DND-41 (cell line): ENCODE measurements around the gene TEX22.

ENCODE experiments used
- ATAC-seq: fragments of 200-7000 bp; cut with Tn5 transposase; 3 replicates; pipeline ENCODE4 v1.9.1; 2021; ENCODE audit warnings: low read depth; ENCODE audit not compliant: insufficient read depth
- DNase-seq: peaks from one replicate; pipeline ENCODE4 v3.0.0-alpha.2; 2020
- H2AFZ ChIP-seq: 2 replicates; pipeline ENCODE4 v1.6.0; 2012; ENCODE audit warnings: low read depth, low read length
- H3K27ac ChIP-seq: 2 replicates; pipeline ENCODE4 v1.5.1; 2012; ENCODE audit warnings: low read length, inconsistent platforms
- H3K27me3 ChIP-seq: fragments of 200-600 bp; sonication (generic); 2 replicates; pipeline ENCODE4 v1.6.0; 2012; ENCODE audit warnings: low read length, mild to moderate bottlenecking, inconsistent platforms; ENCODE audit not compliant: insufficient read depth, poor library complexity
- H3K36me3 ChIP-seq: 2 replicates; pipeline ENCODE4 v1.5.1; 2012; ENCODE audit warnings: low read length, inconsistent platforms; ENCODE audit not compliant: insufficient read depth
- H3K4me1 ChIP-seq: 2 replicates; pipeline ENCODE4 v1.5.1; 2012; ENCODE audit warnings: mild to moderate bottlenecking, low read length; ENCODE audit not compliant: insufficient read depth
- H3K4me2 ChIP-seq: 2 replicates; pipeline ENCODE4 v1.6.0; 2012; ENCODE audit warnings: mild to moderate bottlenecking, moderate library complexity, low read length, inconsistent platforms; ENCODE audit not compliant: insufficient read depth
- H3K4me3 ChIP-seq, 2 experiments: fragments of 200-600 bp in 1 of 2; shearing (Covaris generic) in 1 of 2; 2 replicates each; pipeline ENCODE4 v1.5.1; 2012 to 2016; ENCODE audit warnings: inconsistent platforms in 2 of 2, low read length in 2 of 2, mild to moderate bottlenecking in 2 of 2, low read depth in 1 of 2, moderate library complexity in 1 of 2
- H3K79me2 ChIP-seq: 2 replicates; pipeline ENCODE4 v1.6.0; 2012; ENCODE audit warnings: low read length, inconsistent platforms; ENCODE audit not compliant: insufficient read depth
- H3K9ac ChIP-seq: 2 replicates; pipeline ENCODE4 v1.6.0; 2012; ENCODE audit warnings: low read depth, mild to moderate bottlenecking, inconsistent platforms, low read length, moderate library complexity
- H3K9me3 ChIP-seq: 2 replicates; pipeline ENCODE4 v1.5.1; 2012; ENCODE audit warnings: low read length, moderate library complexity, mild to moderate bottlenecking, inconsistent platforms; ENCODE audit not compliant: insufficient read depth, severe bottlenecking
- H4K20me1 ChIP-seq: 2 replicates; pipeline ENCODE4 v1.6.0; 2012; ENCODE audit warnings: low read length; ENCODE audit not compliant: insufficient read depth
- CTCF ChIP-seq: IDR thresholded peaks from 2 replicates; pipeline ENCODE4 v1.5.1; 2012; ENCODE audit warnings: borderline replicate concordance, low read length, moderate library complexity, mild to moderate bottlenecking; ENCODE audit not compliant: poor library complexity, severe bottlenecking; ENCODE audit errors: extremely low read depth
- EZH2 ChIP-seq: IDR thresholded peaks from 3 replicates; pipeline ENCODE4 v1.6.1; 2012; ENCODE audit warnings: borderline replicate concordance, low read depth, mild to moderate bottlenecking, moderate library complexity, low read length, inconsistent platforms; ENCODE audit not compliant: severe bottlenecking

Gene TEX22

DNA sequence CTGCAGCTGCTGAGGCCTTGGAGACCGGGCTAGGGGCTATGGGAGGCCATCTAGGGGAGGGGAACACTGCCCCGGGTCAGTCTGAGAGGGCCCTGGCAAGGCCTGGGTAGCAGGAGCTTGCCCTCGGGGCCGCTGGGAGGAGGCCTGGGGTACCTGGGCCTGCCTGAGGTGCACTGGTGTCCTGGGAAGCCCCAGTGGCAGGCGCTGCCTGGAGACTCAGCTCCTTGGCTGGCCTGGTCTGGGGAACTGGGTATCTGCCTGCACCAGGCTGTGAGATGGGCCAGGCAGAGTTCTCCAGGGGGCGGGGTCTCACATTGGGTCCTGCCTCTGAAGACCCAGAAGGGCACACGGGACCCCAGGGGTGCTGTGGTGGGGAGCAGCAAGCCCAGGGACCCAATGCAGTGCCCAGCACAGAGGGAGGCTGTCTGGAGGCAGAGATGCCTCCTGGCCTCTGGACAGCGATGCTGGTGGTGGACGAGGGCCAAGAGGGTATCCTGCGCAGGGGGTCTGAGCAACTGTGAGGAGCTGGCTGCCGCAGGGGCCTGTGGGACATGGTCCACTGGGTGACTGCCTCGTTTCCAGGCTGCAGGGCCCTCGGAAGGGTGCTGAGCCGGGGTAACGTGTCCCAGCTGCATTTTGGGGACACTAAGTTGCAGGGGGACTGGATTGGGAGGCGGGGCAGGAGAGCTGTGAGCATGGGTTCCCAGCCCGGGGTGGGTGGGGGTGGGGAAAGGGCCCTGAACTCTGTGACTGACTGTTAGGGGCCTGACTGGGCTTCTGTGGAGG lies 13.8 kb downstream of the TEX22 start:
- no peak overlapping the region for H3K9ac ChIP-seq
- no peak for ATAC-seq
- H3K9me3 ChIP-seq, result no peaks in the 10 kb centered on the region
- H3K79me2 ChIP-seq, result no peaks in the 10 kb centered on the region
- no peak overlapping the region for H3K27ac ChIP-seq
- TF ChIP-seq EZH2, result no peak
- TF ChIP-seq CTCF, result no peak
- peaks cover 19% of the 10 kb centered on the region for H3K4me1 ChIP-seq
- DNase-seq, result no peak
- H2AFZ ChIP-seq, result no peak overlapping the region
- H3K4me2 ChIP-seq, result no peak overlapping the region
- no peaks in the 10 kb centered on the region for H4K20me1 ChIP-seq
- no peak overlapping the region for H3K4me3 ChIP-seq
- no peaks in the 10 kb centered on the region for H3K27me3 ChIP-seq
- H3K36me3 ChIP-seq, result no peaks in the 10 kb centered on the region

DNA sequence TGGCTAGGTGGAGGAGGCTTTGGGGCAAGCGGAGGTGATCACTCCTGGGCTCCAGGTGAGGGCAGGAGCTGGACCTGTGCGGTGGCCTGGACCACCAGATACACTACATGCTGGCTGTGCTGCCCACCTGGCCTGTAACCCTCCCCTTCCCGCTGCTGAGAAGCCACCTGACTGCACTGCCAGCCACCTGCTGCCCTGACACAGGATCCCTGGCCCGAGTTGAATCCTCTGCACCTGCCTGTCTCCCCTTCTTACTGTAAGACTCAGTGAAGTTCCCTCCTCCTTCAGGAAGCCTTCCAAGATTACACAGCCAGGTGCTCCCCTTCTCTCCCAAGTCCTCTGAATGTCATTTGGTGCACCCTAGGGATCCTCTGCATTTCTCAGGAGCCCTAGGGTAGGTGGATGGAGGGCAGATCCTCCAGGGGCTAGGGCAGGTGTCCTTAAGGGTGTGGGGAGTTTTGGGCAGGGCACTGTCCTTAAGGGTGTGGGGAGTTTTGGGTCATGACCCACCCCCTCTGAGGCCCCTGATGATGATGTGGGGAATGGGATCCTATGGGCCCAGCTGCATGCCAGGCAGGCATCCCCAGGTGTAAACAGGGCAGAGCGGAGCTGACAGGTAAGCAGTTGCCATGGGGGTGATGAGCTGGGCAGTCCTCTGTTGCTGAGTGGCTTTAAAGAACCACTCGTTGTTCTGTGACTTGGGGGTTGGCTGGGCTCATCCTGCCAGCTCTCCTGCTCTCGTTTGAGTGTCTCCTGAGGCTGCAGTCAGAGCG lies 14.6 kb downstream of the TEX22 start:
- Histone ChIP-seq H3K4me1 (peaks cover 21% of the 10 kb centered on the region), H3K27ac (no peak overlapping the region), H3K36me3 (no peaks in the 10 kb centered on the region; the same call in 1 of the 2 replicates), H2AFZ (no peak overlapping the region), H3K4me2 (no peak overlapping the region), H3K27me3 (no peaks in the 10 kb centered on the region), H3K4me3 (no peak overlapping the region), H3K79me2 (no peaks in the 10 kb centered on the region), H3K9me3 (no peaks in the 10 kb centered on the region), H4K20me1 (no peaks in the 10 kb centered on the region), H3K9ac (no peak overlapping the region)
- TF ChIP-seq CTCF (no peak), EZH2 (no peak)
- DNase-seq, result no peak
- no peak for ATAC-seq

GRCh38 chr14:105413544-105413886 lies 15.2 kb downstream of the TEX22 start:
- Histone ChIP-seq H3K9me3 (no peaks in the 10 kb centered on the region), H3K36me3 (no peaks in the 10 kb centered on the region; the same call in 1 of the 2 replicates), H3K4me3 (no peak overlapping the region), H3K79me2 (peaks cover 2% of the 10 kb centered on the region; the same call in 1 of the 2 replicates), H2AFZ (no peak overlapping the region), H4K20me1 (no peaks in the 10 kb centered on the region), H3K27me3 (no peaks in the 10 kb centered on the region), H3K4me2 (no peak overlapping the region), H3K4me1 (peaks cover 26% of the 10 kb centered on the region), H3K9ac (no peak overlapping the region), H3K27ac (no peak overlapping the region)
- ATAC-seq (no peak), DNase-seq (no peak)
- no peak for TF ChIP-seq EZH2
- no peak for TF ChIP-seq CTCF
